IMR-90 (cell line): ENCODE data around the gene SPRR3. TPM values are rescaled to one million over a fixed set of nuclear protein-coding genes. Genes with fewer than 3 reads are reported as not detected.

Experiments
- ATAC-seq: fragments of 200-7000 bp; cut with Tn5 transposase; 2 replicates; pipeline ENCODE4 v1.9.1; 2020; ENCODE audit warnings: low read depth, mild to moderate bottlenecking, moderate library complexity
- BruUV-seq: library from RNA; stranded (reverse); fragments of 400-500 nt; replicated peaks from 2 replicates; lab custom pipeline; 2021; lab: Mats Ljungman, UMichigan
- CTCF ChIA-PET: fragments of 300-600 bp; formaldehyde crosslinking; extraction: SDS; loops from one replicate; lab custom pipeline; 2021; ENCODE audit warnings: antibody characterized with exemption; lab: Yijun Ruan, JAX
- POLR2A ChIA-PET: fragments of 300-600 bp; sonication (Branson Sonifier 250); formaldehyde crosslinking; loops from one replicate; lab custom pipeline; 2022; ENCODE audit warnings: antibody characterized with exemption; ENCODE audit not compliant: unreplicated experiment; lab: Charles Lee
- DNase-seq: peaks from one replicate; pipeline ENCODE4 v3.0.0; 2013
- H2AFZ ChIP-seq: replicated peaks from 2 replicates; pipeline ENCODE3; 2013; ENCODE audit warnings: low read length, mild to moderate bottlenecking; ENCODE audit not compliant: poor library complexity
- H2AK5ac ChIP-seq: 2 replicates; pipeline ENCODE4 v1.6.1; 2013; ENCODE audit warnings: low read depth, low read length, inconsistent platforms
- H2AK9ac ChIP-seq: replicated peaks from 2 replicates; pipeline ENCODE3; 2013; ENCODE audit warnings: mild to moderate bottlenecking, low read depth, low read length, moderate library complexity; ENCODE audit not compliant: poor library complexity
- H2BK120ac ChIP-seq: 2 replicates; pipeline ENCODE4 v1.6.1; 2013; ENCODE audit warnings: low read depth, low read length, inconsistent platforms
- H2BK15ac ChIP-seq: 3 replicates; pipeline ENCODE4 v1.6.1; 2013; ENCODE audit warnings: low read depth, low read length, inconsistent platforms
- H2BK20ac ChIP-seq: 2 replicates; pipeline ENCODE4 v1.6.1; 2013; ENCODE audit warnings: low read depth, mild to moderate bottlenecking, inconsistent platforms, low read length, moderate library complexity
- H2BK5ac ChIP-seq: 2 replicates; pipeline ENCODE4 v1.6.1; 2013; ENCODE audit warnings: mild to moderate bottlenecking, low read depth, low read length, inconsistent platforms; ENCODE audit not compliant: poor library complexity, severe bottlenecking
- H3K14ac ChIP-seq: replicated peaks from 2 replicates; pipeline ENCODE4 v1.6.1; 2013; ENCODE audit warnings: low read depth, low read length, inconsistent platforms
- H3K18ac ChIP-seq: 2 replicates; pipeline ENCODE4 v1.6.1; 2013; ENCODE audit warnings: low read depth, low read length, control low read depth
- H3K23ac ChIP-seq: 2 replicates; pipeline ENCODE4 v1.6.1; 2013; ENCODE audit warnings: low read depth, low read length, inconsistent platforms
- H3K27ac ChIP-seq: 2 replicates; pipeline ENCODE4 v1.5.1; 2013; ENCODE audit warnings: mild to moderate bottlenecking, control low read depth, low read length; ENCODE audit not compliant: insufficient read depth
- H3K27me3 ChIP-seq: 2 replicates; pipeline ENCODE4 v1.6.1; 2013; ENCODE audit warnings: low read length; ENCODE audit not compliant: control insufficient read depth, insufficient read depth
- H3K36me3 ChIP-seq: 2 replicates; pipeline ENCODE4 v1.6.1; 2013; ENCODE audit warnings: low read length, mixed read lengths; ENCODE audit not compliant: control insufficient read depth, insufficient read depth
- H3K4ac ChIP-seq: 2 replicates; pipeline ENCODE4 v1.6.1; 2013; ENCODE audit warnings: low read depth, low read length, inconsistent platforms
- H3K4me1 ChIP-seq: 2 replicates; pipeline ENCODE4 v1.6.1; 2013; ENCODE audit warnings: low read length, mixed read lengths; ENCODE audit not compliant: control insufficient read depth, insufficient read depth
- H3K4me2 ChIP-seq: 2 replicates; pipeline ENCODE4 v1.6.1; 2013; ENCODE audit warnings: low read depth, mild to moderate bottlenecking, control low read depth, low read length, moderate library complexity
- H3K4me3 ChIP-seq: 2 replicates; pipeline ENCODE4 v1.5.1; 2013; ENCODE audit warnings: low read depth, mild to moderate bottlenecking, control low read depth, low read length, moderate library complexity; ENCODE audit not compliant: insufficient read depth
- H3K56ac ChIP-seq: 2 replicates; pipeline ENCODE4 v1.6.1; 2013; ENCODE audit warnings: low read length, inconsistent platforms; ENCODE audit not compliant: insufficient read depth; ENCODE audit errors: extremely low read depth
- H3K79me1 ChIP-seq, 2 experiments: 2 replicates each; pipeline ENCODE4 v1.6.1; 2013; ENCODE audit warnings: low read length in 2 of 2, inconsistent platforms in 1 of 2, low read depth in 1 of 2
- H3K9ac ChIP-seq: 2 replicates; pipeline ENCODE4 v1.6.1; 2013; ENCODE audit warnings: low read depth, low read length, control low read depth
- H3K9me1 ChIP-seq: 2 replicates; pipeline ENCODE4 v1.6.1; 2013; ENCODE audit warnings: low read length, inconsistent platforms; ENCODE audit not compliant: insufficient read depth
- H3K9me3 ChIP-seq: 2 replicates; pipeline ENCODE4 v1.6.1; 2013; ENCODE audit warnings: low read length; ENCODE audit not compliant: control insufficient read depth, insufficient read depth
- H4K20me1 ChIP-seq: 2 replicates; pipeline ENCODE4 v1.6.1; 2013; ENCODE audit warnings: low read length, inconsistent platforms; ENCODE audit not compliant: insufficient read depth
- H4K5ac ChIP-seq: 2 replicates; pipeline ENCODE4 v1.6.1; 2013; ENCODE audit warnings: mild to moderate bottlenecking, low read depth, low read length, control low read depth
- H4K8ac ChIP-seq, 2 experiments: 2 replicates each; pipeline ENCODE4 v1.6.1; 2013; ENCODE audit warnings: low read depth in 2 of 2, low read length in 2 of 2, control low read depth in 1 of 2, inconsistent platforms in 1 of 2
- H4K91ac ChIP-seq: 2 replicates; pipeline ENCODE4 v1.6.1; 2013; ENCODE audit warnings: low read depth, low read length, inconsistent platforms; ENCODE audit not compliant: insufficient read depth
- BHLHE40 ChIP-seq: fragments of 150-350 bp; IDR thresholded peaks from 2 replicates; pipeline ENCODE4 v1.6.1; 2016; ENCODE audit warnings: mild to moderate bottlenecking, low read depth, low read length
- CEBPB ChIP-seq: IDR thresholded peaks from 2 replicates; pipeline ENCODE4 v1.6.1; 2012; ENCODE audit warnings: low read depth, low read length, improper control_type of control experiment
- CHD1 ChIP-seq: IDR thresholded peaks from 2 replicates; pipeline ENCODE4 v1.6.1; 2012; ENCODE audit warnings: low read depth, low read length, improper control_type of control experiment
- CTCF ChIP-seq: conservative IDR thresholded peaks from 2 replicates; pipeline ENCODE4 v1.5.1; 2012; ENCODE audit warnings: mild to moderate bottlenecking, low read depth, low read length, improper control_type of control experiment
- FOS ChIP-seq: fragments of 150-350 bp; IDR thresholded peaks from 2 replicates; pipeline ENCODE4 v1.6.1; 2016; ENCODE audit warnings: low read depth, low read length
- MAZ ChIP-seq: IDR thresholded peaks from 2 replicates; pipeline ENCODE4 v1.6.1; 2012; ENCODE audit warnings: low read depth, mild to moderate bottlenecking, low read length, improper control_type of control experiment, moderate library complexity, borderline replicate concordance
- MXI1 ChIP-seq: IDR thresholded peaks from 2 replicates; pipeline ENCODE4 v1.6.1; 2012; ENCODE audit warnings: low read depth, mild to moderate bottlenecking, low read length, moderate library complexity, borderline replicate concordance
- NFE2L2 ChIP-seq: fragments of 150-350 bp; IDR thresholded peaks from 2 replicates; pipeline ENCODE4 v1.6.1; 2016; ENCODE audit warnings: low read depth, mild to moderate bottlenecking, low read length
- POLR2A ChIP-seq: IDR thresholded peaks from 2 replicates; pipeline ENCODE4 v1.6.1; 2012; ENCODE audit warnings: mild to moderate bottlenecking, low read depth, low read length
- RAD21 ChIP-seq: IDR thresholded peaks from 2 replicates; pipeline ENCODE4 v1.6.1; 2012; ENCODE audit warnings: low read length, improper control_type of control experiment
- RCOR1 ChIP-seq: IDR thresholded peaks from 2 replicates; pipeline ENCODE4 v1.6.1; 2012; ENCODE audit warnings: mild to moderate bottlenecking, low read length, improper control_type of control experiment; ENCODE audit not compliant: insufficient replicate concordance
- RFX5 ChIP-seq: IDR thresholded peaks from 2 replicates; pipeline ENCODE4 v1.8.0; 2012; ENCODE audit warnings: low read depth, mild to moderate bottlenecking, low read length, moderate library complexity
- SMC3 ChIP-seq: fragments of 150-350 bp; IDR thresholded peaks from 2 replicates; pipeline ENCODE4 v1.6.1; 2016; ENCODE audit warnings: low read depth, mild to moderate bottlenecking, antibody characterized with exemption, low read length, moderate library complexity
- USF2 ChIP-seq: fragments of 150-350 bp; IDR thresholded peaks from 2 replicates; pipeline ENCODE4 v1.6.1; 2017; ENCODE audit warnings: mild to moderate bottlenecking, antibody characterized with exemption, low read length, low read depth
- WGBS, 2 experiments: methylation state at CpG; one replicate each; pipeline versions ENCODE4 v1.1.5 to v1.1.7; 2013; ENCODE audit warnings: missing lambda C conversion rate in 2 of 2; ENCODE audit not compliant: insufficient read length in 1 of 2; ENCODE audit errors: extremely low coverage in 2 of 2; 5-methylcytosine and 5-hydroxymethylcytosine counted together
- dilution Hi-C: fragments of 300-500 bp; cut with HindIII; formaldehyde crosslinking; loops from one replicate; pipeline ENCODE4 v1.14.3; 2018; ENCODE audit warnings: low sequenced_read_pairs; ENCODE audit not compliant: unreplicated experiment
- in situ Hi-C: fragments of 300-500 bp; cut with MboI; formaldehyde crosslinking; loops from 3 replicates; pipeline ENCODE4 v1.14.3; 2019; ENCODE audit warnings: low sequenced_read_pairs, inconsistent platforms, mixed read lengths
- intact Hi-C: fragments of 100-400 bp; cut with micrococcal nuclease; formaldehyde crosslinking; loops from 2 replicates; pipeline ENCODE4 v1.10.0; 2022
- polyA plus RNA-seq, 3 experiments: library from polyadenylated mRNA; depleted of rRNA; stranded (reverse); fragments of >200 nt; gene quantifications; 2 replicates each; pipeline ENCODE4 v1.2.3, GENCODE V29; 2012; ENCODE audit warnings: low replicate concordance in 1 of 3
- total RNA-seq: library from RNA; depleted of rRNA; stranded (reverse); fragments of >200 nt; gene quantifications from 2 replicates; pipeline ENCODE4 v1.2.3, GENCODE V29; 2012

SPRR3 gene
- total and polyA plus RNA-seq, 2 of the 4 experiments (the other 2 are of a cell fraction), result not detected

- H3K79me1 ChIP-seq, result no peaks in the 10 kb centered on the region
- DNase-seq (no peak), ATAC-seq (no peak)
- intact Hi-C loops (no loop called here), dilution Hi-C loops (no loop called here), in situ Hi-C loops (no loop called here)
- WGBS, 2 experiments, result no CpG with 5 or more reads among the region's 1 CpG
- H2BK15ac ChIP-seq, result no peak overlapping the region
- no peak overlapping the region for H3K4ac ChIP-seq
- TF ChIP-seq MAZ (no peak), POLR2A (no peak), BHLHE40 (no peak), CTCF (no peak), NFE2L2 (no peak), RFX5 (no peak), FOS (no peak), MXI1 (no peak), CEBPB (no peak), SMC3 (no peak), USF2 (no peak), RAD21 (no peak), RCOR1 (no peak), CHD1 (no peak)
- no peaks in the 10 kb centered on the region for H3K36me3 ChIP-seq
- POLR2A ChIA-PET, result no interaction called here
- H2AK5ac ChIP-seq, result no peak overlapping the region
- H4K91ac ChIP-seq, result no peak overlapping the region
- no peak overlapping the region for H2BK5ac ChIP-seq
- no peak overlapping the region for H3K23ac ChIP-seq
- H3K4me3 ChIP-seq, result no peak overlapping the region
- no peaks in the 10 kb centered on the region for H3K27me3 ChIP-seq
- H4K5ac ChIP-seq, result no peak overlapping the region
- no peak overlapping the region for H2AK9ac ChIP-seq
- no peak overlapping the region for H3K18ac ChIP-seq
- H3K9me3 ChIP-seq, result no peaks in the 10 kb centered on the region
- no peaks in the 10 kb centered on the region for H3K9me1 ChIP-seq
- H4K20me1 ChIP-seq, result no peaks in the 10 kb centered on the region
- H2BK120ac ChIP-seq, result no peak overlapping the region
- H3K4me1 ChIP-seq, result no peaks in the 10 kb centered on the region
- H3K56ac ChIP-seq, result no peak overlapping the region
- H2AFZ ChIP-seq, result no peak overlapping the region
- no peak overlapping the region for H4K8ac ChIP-seq
- H3K9ac ChIP-seq, result no peak overlapping the region
- H3K4me2 ChIP-seq, result no peak overlapping the region
- CTCF ChIA-PET, result no interaction called here
- no peak overlapping the region for H3K27ac ChIP-seq
- H3K14ac ChIP-seq, result no peak overlapping the region
- no peak overlapping the region for H2BK20ac ChIP-seq
- no TSS peak for BruUV-seq
These were observed 20.9 kb upstream of the SPRR3 start for GRCh38 chr1:152980676-152981075.
